GM23338 (cell line): ENCODE data around the gene HBS1L. TPM values are rescaled to one million over a fixed set of nuclear protein-coding genes. Genes with fewer than 3 reads are reported as not detected.

ENCODE experiments used
- ATAC-seq: fragments of 200-7000 bp; cut with Tn5 transposase; 3 replicates; pipeline ENCODE4 v1.9.1; 2020
- DNase-seq: peaks from one replicate; pipeline ENCODE4 v3.0.0-alpha.2; 2015; ENCODE audit warnings: low spot score
- H2AFZ ChIP-seq: fragments of 200-600 bp; sonication (generic); 2 replicates; pipeline ENCODE4 v1.8.0; 2016; ENCODE audit warnings: antibody characterized with exemption, mild to moderate bottlenecking, moderate library complexity
- H3F3A ChIP-seq: fragments of 200-600 bp; sonication (generic); replicated peaks from 2 replicates; pipeline ENCODE4 v1.8.0; 2017; ENCODE audit warnings: antibody characterized with exemption, mixed run types, low read depth
- H3K27ac ChIP-seq: fragments of 200-600 bp; sonication (generic); 2 replicates; pipeline ENCODE4 v1.6.1; 2016; ENCODE audit warnings: low read depth
- H3K27me3 ChIP-seq: fragments of 200-600 bp; sonication (generic); 2 replicates; pipeline ENCODE4 v1.8.0; 2016; ENCODE audit warnings: mild to moderate bottlenecking, mixed run types, moderate library complexity; ENCODE audit not compliant: insufficient read depth
- H3K36me3 ChIP-seq: fragments of 200-600 bp; sonication (generic); 2 replicates; pipeline ENCODE4 v1.8.0; 2016; ENCODE audit warnings: mild to moderate bottlenecking; ENCODE audit not compliant: insufficient read depth
- H3K4me1 ChIP-seq: fragments of 200-600 bp; sonication (generic); 2 replicates; pipeline ENCODE4 v1.8.0; 2016; ENCODE audit warnings: mild to moderate bottlenecking, moderate library complexity; ENCODE audit not compliant: insufficient read depth
- H3K4me2 ChIP-seq: fragments of 200-600 bp; sonication (generic); 2 replicates; pipeline ENCODE4 v1.7.1; 2017; ENCODE audit warnings: mixed run types
- H3K4me3 ChIP-seq: fragments of 200-600 bp; sonication (generic); 2 replicates; pipeline ENCODE4 v1.6.1; 2016; ENCODE audit warnings: mixed run types
- H3K79me2 ChIP-seq: fragments of 200-600 bp; sonication (generic); replicated peaks from 2 replicates; pipeline ENCODE4 v1.8.0; 2017; ENCODE audit warnings: mild to moderate bottlenecking; ENCODE audit not compliant: insufficient read depth
- H3K9me2 ChIP-seq: fragments of 200-600 bp; sonication (generic); 2 replicates; pipeline ENCODE4 v1.8.0; 2017; ENCODE audit not compliant: insufficient read depth
- H4K20me1 ChIP-seq: fragments of 200-600 bp; sonication (generic); replicated peaks from 2 replicates; pipeline ENCODE4 v1.8.0; 2017; ENCODE audit warnings: mild to moderate bottlenecking; ENCODE audit not compliant: insufficient read depth
- H3K27ac Mint-ChIP-seq: 2 replicates; pipeline ENCODE4 v1.8.0; 2020; ENCODE audit warnings: inconsistent platforms, mild to moderate bottlenecking, moderate library complexity, mixed read lengths
- H3K27me3 Mint-ChIP-seq: 3 replicates; pipeline ENCODE4 v1.8.0; 2022; ENCODE audit warnings: low read depth, mild to moderate bottlenecking, moderate library complexity, mixed read lengths, inconsistent platforms; ENCODE audit not compliant: insufficient read depth, poor library complexity
- H3K36me3 Mint-ChIP-seq: 3 replicates; pipeline ENCODE4 v1.8.0; 2021; ENCODE audit warnings: low read depth, mild to moderate bottlenecking, inconsistent platforms, moderate library complexity, mixed read lengths
- H3K4me1 Mint-ChIP-seq: 3 replicates; pipeline ENCODE4 v1.8.0; 2020; ENCODE audit warnings: mild to moderate bottlenecking, inconsistent platforms, mixed read lengths
- H3K4me3 Mint-ChIP-seq: 3 replicates; pipeline ENCODE4 v1.8.0; 2021; ENCODE audit warnings: moderate library complexity, mild to moderate bottlenecking, inconsistent platforms, mixed read lengths
- H3K9me3 Mint-ChIP-seq: 3 replicates; pipeline ENCODE4 v1.8.0; 2020; ENCODE audit warnings: moderate library complexity, mild to moderate bottlenecking, inconsistent platforms, mixed read lengths
- CREB1 ChIP-seq: fragments of 250-450 bp; sonication (Bioruptor Pico); IDR thresholded peaks from 2 replicates; pipeline ENCODE4 v1.5.0; 2020; ENCODE audit warnings: low read depth, mild to moderate bottlenecking, moderate library complexity
- EZH2 ChIP-seq: fragments of 200-600 bp; sonication (generic); IDR thresholded peaks from one replicate; pipeline ENCODE4 v1.8.0; 2017; ENCODE audit warnings: antibody characterized with exemption, mild to moderate bottlenecking, low read depth; ENCODE audit not compliant: unreplicated experiment
- EZH2phosphoT487 ChIP-seq: fragments of 200-600 bp; sonication (generic); IDR thresholded peaks from one replicate; pipeline ENCODE4 v1.8.1; 2018; ENCODE audit warnings: antibody characterized with exemption; ENCODE audit not compliant: unreplicated experiment
- JUNB ChIP-seq: IDR thresholded peaks from one replicate; pipeline ENCODE4 v1.6.1; 2016; ENCODE audit warnings: antibody characterized with exemption; ENCODE audit not compliant: unreplicated experiment
- NANOG ChIP-seq: IDR thresholded peaks from 2 replicates; pipeline ENCODE4 v1.6.1; 2016; ENCODE audit warnings: antibody characterized with exemption, borderline replicate concordance
- POLR2AphosphoS5 ChIP-seq: IDR thresholded peaks from 2 replicates; pipeline ENCODE4 v1.6.1; 2016; ENCODE audit warnings: antibody characterized with exemption, low read depth
- STAT1 ChIP-seq: IDR thresholded peaks from one replicate; pipeline ENCODE4 v1.6.1; 2016; ENCODE audit warnings: antibody characterized with exemption; ENCODE audit not compliant: unreplicated experiment
- ZNF331 ChIP-seq: fragments of 250-450 bp; sonication (Bioruptor Pico); IDR thresholded peaks from 2 replicates; pipeline ENCODE4 v1.5.0; 2020; ENCODE audit warnings: low read depth, mild to moderate bottlenecking, moderate library complexity
- polyA plus RNA-seq: library from polyadenylated mRNA; unstranded; fragments of >200 nt; fragmentation: Nextera tagmentation; extraction: Ambion mirVana; gene quantifications from 2 replicates; pipeline ENCODE4 v1.2.1, GENCODE V29; 2016
- total RNA-seq: library from RNA; depleted of rRNA; stranded (reverse); fragments of >200 nt; shearing (Covaris generic); gene quantifications from 2 replicates; pipeline ENCODE4 v1.2.3, GENCODE V29; 2014
- TF ChIP-seq, protein P1 (sequence below), 2 experiments: fragments of 200-600 bp in 1 of 2; sonication (generic) in 1 of 2; conservative IDR thresholded peaks; 2 replicates each; pipeline versions ENCODE4 v1.5.1 to v1.6.1; 2016 to 2017; ENCODE audit warnings: antibody characterized with exemption in 2 of 2, low read depth in 2 of 2, mild to moderate bottlenecking in 2 of 2, moderate library complexity in 1 of 2
- TF ChIP-seq, protein P2 (sequence below): IDR thresholded peaks from 2 replicates; pipeline ENCODE4 v1.6.1; 2016; ENCODE audit warnings: antibody characterized with exemption
- TF ChIP-seq, protein P3 (sequence below): IDR thresholded peaks from one replicate; pipeline ENCODE4 v1.6.1; 2018; ENCODE audit warnings: antibody characterized with exemption; ENCODE audit not compliant: unreplicated experiment

Gene HBS1L
- total and polyA plus RNA-seq, 2 experiments from 2014 or later: 59.9 to 94.1 TPM

DNA sequence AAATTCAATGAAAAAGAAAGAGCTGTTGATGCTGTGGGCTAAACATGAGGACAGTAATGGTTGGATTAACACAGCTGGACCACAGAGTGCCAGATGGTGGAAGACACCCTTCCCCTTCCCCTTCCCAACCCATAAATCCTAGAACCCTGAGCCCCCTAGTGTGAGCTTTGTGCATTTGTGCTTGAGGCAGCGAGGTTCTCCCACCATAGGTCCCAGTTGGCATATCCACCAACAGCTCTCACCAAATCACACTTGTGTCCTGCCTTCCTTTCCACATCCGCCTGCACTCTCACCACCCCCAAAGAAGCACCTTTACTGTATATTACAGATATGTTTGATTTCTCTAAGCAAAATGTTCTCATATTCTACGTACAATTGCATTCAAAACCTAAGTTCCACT is 32.8 kb upstream of the HBS1L start:
- no peaks in the 10 kb centered on the region for H3K79me2 ChIP-seq
- DNase-seq: peak; percentile 60
- H3K4me3 ChIP-seq: no peak overlapping the region
- H3K4me1 ChIP-seq: peaks cover 4% of the 10 kb centered on the region; the same call in 1 of the 2 replicates
- H4K20me1 ChIP-seq: no peaks in the 10 kb centered on the region
- H3K9me3 Mint-ChIP-seq: peaks cover 2% of the 10 kb centered on the region; the same call in 2 of the 3 replicates
- H3K9me2 ChIP-seq: no peaks in the 10 kb centered on the region
- H3K36me3 ChIP-seq: no peaks in the 10 kb centered on the region
- H3K27ac ChIP-seq: no peak overlapping the region
- no peak overlapping the region for H3K4me2 ChIP-seq
- no peaks in the 10 kb centered on the region for H3K27me3 Mint-ChIP-seq
- no peak overlapping the region for H3K4me3 Mint-ChIP-seq
- H3K4me1 Mint-ChIP-seq: peaks cover 6% of the 10 kb centered on the region; the same call in 2 of the 3 replicates
- H3F3A ChIP-seq: no peaks in the 10 kb centered on the region
- ATAC-seq: peak; percentile 59
- no peak overlapping the region for H3K27ac Mint-ChIP-seq
- H2AFZ ChIP-seq: peak overlapping the region; percentile 43; the same call in 1 of the 2 replicates
- H3K27me3 ChIP-seq: no peaks in the 10 kb centered on the region
- H3K36me3 Mint-ChIP-seq: no peaks in the 10 kb centered on the region
- no peak for TF ChIP-seq POLR2AphosphoS5
- TF ChIP-seq, protein P1, sequence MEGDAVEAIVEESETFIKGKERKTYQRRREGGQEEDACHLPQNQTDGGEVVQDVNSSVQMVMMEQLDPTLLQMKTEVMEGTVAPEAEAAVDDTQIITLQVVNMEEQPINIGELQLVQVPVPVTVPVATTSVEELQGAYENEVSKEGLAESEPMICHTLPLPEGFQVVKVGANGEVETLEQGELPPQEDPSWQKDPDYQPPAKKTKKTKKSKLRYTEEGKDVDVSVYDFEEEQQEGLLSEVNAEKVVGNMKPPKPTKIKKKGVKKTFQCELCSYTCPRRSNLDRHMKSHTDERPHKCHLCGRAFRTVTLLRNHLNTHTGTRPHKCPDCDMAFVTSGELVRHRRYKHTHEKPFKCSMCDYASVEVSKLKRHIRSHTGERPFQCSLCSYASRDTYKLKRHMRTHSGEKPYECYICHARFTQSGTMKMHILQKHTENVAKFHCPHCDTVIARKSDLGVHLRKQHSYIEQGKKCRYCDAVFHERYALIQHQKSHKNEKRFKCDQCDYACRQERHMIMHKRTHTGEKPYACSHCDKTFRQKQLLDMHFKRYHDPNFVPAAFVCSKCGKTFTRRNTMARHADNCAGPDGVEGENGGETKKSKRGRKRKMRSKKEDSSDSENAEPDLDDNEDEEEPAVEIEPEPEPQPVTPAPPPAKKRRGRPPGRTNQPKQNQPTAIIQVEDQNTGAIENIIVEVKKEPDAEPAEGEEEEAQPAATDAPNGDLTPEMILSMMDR (conservative IDR thresholded peaks at IDR 0.05; ENCODE audit: low read depth in 2 of 2): peak; percentile 32 to 60

DNA sequence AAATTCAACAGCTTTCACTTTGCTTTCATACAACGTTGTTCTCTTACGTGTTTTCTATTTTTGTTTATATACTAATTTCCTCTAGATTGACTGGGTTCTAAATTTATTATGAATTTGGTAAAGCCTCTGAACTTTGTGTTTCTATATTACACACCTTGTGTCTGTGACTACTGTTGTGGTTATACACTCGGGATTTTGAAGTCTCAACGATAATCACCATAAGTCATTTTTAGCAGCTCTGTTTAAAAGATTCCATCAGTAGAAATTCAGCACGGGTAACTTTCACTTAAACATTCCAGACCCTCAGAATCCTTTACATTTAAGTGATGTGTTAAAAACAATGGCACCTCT is 31.8 kb upstream of the HBS1L start:
- no peak for DNase-seq
- H3K9me3 Mint-ChIP-seq: peaks cover 10% of the 10 kb centered on the region; the same call in 2 of the 3 replicates
- H3K4me1 Mint-ChIP-seq: peaks cover 6% of the 10 kb centered on the region; the same call in 2 of the 3 replicates
- Histone ChIP-seq H3F3A (no peaks in the 10 kb centered on the region), H3K27me3 (no peaks in the 10 kb centered on the region), H3K79me2 (no peaks in the 10 kb centered on the region), H3K4me2 (no peak overlapping the region), H3K27ac (no peak overlapping the region), H3K4me1 (peaks cover 4% of the 10 kb centered on the region; the same call in 1 of the 2 replicates), H3K9me2 (no peaks in the 10 kb centered on the region), H3K36me3 (no peaks in the 10 kb centered on the region), H3K4me3 (no peak overlapping the region), H2AFZ (no peak overlapping the region), H4K20me1 (no peaks in the 10 kb centered on the region)
- H3K27me3 Mint-ChIP-seq: no peaks in the 10 kb centered on the region
- H3K27ac Mint-ChIP-seq: no peak overlapping the region
- H3K36me3 Mint-ChIP-seq: peaks cover 6% of the 10 kb centered on the region; the same call in 1 of the 3 replicates
- ATAC-seq: no peak
- H3K4me3 Mint-ChIP-seq: no peak overlapping the region
- TF ChIP-seq, protein P1 (conservative IDR thresholded peaks at IDR 0.05; ENCODE audit: low read depth in 2 of 2): no peak
- no peak for TF ChIP-seq EZH2
- no peak for TF ChIP-seq CREB1
- TF ChIP-seq JUNB: no peak
- no peak for TF ChIP-seq EZH2phosphoT487
- no peak for TF ChIP-seq STAT1
- TF ChIP-seq POLR2AphosphoS5: no peak
- TF ChIP-seq, protein P2, sequence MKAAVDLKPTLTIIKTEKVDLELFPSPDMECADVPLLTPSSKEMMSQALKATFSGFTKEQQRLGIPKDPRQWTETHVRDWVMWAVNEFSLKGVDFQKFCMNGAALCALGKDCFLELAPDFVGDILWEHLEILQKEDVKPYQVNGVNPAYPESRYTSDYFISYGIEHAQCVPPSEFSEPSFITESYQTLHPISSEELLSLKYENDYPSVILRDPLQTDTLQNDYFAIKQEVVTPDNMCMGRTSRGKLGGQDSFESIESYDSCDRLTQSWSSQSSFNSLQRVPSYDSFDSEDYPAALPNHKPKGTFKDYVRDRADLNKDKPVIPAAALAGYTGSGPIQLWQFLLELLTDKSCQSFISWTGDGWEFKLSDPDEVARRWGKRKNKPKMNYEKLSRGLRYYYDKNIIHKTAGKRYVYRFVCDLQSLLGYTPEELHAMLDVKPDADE: no peak
- TF ChIP-seq ZNF331 (CRISPR knock-in tag): no peak
- TF ChIP-seq, protein P3, sequence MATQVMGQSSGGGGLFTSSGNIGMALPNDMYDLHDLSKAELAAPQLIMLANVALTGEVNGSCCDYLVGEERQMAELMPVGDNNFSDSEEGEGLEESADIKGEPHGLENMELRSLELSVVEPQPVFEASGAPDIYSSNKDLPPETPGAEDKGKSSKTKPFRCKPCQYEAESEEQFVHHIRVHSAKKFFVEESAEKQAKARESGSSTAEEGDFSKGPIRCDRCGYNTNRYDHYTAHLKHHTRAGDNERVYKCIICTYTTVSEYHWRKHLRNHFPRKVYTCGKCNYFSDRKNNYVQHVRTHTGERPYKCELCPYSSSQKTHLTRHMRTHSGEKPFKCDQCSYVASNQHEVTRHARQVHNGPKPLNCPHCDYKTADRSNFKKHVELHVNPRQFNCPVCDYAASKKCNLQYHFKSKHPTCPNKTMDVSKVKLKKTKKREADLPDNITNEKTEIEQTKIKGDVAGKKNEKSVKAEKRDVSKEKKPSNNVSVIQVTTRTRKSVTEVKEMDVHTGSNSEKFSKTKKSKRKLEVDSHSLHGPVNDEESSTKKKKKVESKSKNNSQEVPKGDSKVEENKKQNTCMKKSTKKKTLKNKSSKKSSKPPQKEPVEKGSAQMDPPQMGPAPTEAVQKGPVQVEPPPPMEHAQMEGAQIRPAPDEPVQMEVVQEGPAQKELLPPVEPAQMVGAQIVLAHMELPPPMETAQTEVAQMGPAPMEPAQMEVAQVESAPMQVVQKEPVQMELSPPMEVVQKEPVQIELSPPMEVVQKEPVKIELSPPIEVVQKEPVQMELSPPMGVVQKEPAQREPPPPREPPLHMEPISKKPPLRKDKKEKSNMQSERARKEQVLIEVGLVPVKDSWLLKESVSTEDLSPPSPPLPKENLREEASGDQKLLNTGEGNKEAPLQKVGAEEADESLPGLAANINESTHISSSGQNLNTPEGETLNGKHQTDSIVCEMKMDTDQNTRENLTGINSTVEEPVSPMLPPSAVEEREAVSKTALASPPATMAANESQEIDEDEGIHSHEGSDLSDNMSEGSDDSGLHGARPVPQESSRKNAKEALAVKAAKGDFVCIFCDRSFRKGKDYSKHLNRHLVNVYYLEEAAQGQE: no peak
- no peak for TF ChIP-seq NANOG
